SKM-1 (cell line): Measurements from ENCODE around the gene TPI1.

Experiments used
- DNase-seq: peaks from one replicate; lab custom pipeline; 2025; ENCODE audit not compliant: unreplicated experiment; lab: John Stamatoyannopoulos, UW

Gene TPI1

DNA sequence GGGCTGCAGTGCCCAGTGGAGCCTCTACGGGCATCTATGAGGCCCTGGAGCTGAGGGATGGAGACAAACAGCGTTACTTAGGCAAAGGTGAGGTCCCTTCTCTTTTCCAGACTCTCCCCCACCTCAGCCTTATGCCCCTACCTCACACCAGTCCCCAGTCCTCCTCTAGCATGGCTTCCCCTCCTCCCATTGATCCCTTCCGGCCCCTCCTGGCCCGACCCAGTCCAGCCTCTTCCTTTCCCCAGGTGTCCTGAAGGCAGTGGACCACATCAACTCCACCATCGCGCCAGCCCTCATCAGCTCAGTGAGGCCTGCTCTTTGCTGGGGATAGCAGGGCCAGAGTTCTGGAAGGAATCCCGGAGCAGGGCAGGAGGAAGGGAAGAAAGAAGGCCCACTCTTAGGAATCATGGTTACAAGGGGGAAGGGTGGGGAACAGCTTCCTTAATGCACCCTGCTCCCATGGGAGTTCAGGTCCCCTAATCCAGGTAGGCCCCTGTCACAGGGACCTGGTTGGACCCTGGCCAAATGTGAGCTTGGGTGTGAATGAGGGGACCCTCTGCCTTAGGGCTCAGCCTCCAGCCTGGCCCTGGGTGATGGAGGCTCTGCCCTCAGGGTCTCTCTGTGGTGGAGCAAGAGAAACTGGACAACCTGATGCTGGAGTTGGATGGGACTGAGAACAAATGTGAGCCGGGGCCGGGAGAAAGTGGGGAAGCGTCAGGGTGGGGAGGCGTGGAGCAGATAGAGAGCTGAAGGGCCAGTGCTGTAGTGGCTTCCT lies 49.3 kb downstream of the TPI1 start:
- DNase-seq: no peak

DNA sequence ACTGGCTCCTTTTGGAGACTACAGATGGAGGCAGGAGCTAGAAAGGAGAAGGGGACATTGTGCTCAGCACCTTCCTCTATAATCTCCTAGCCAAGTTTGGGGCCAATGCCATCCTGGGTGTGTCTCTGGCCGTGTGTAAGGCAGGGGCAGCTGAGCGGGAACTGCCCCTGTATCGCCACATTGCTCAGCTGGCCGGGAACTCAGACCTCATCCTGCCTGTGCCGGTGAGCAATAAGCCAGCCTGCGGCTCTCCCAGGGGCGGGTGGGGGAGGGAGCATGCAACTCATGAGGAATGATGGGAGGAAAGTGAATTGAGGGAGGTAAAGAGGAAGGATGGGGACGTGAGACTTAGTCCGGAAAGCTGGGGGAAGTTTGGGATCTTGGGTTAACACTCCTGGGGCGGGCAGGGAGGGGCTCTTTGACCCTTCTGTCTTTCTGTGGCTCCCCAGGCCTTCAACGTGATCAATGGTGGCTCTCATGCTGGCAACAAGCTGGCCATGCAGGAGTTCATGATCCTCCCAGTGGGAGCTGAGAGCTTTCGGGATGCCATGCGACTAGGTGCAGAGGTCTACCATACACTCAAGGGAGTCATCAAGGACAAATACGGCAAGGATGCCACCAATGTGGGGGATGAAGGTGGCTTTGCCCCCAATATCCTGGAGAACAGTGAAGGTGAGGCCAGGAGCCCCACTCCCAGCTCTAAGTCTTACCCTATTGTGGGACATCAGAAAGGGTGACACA lies 50.3 kb downstream of the TPI1 start:
- DNase-seq: no peak

DNA sequence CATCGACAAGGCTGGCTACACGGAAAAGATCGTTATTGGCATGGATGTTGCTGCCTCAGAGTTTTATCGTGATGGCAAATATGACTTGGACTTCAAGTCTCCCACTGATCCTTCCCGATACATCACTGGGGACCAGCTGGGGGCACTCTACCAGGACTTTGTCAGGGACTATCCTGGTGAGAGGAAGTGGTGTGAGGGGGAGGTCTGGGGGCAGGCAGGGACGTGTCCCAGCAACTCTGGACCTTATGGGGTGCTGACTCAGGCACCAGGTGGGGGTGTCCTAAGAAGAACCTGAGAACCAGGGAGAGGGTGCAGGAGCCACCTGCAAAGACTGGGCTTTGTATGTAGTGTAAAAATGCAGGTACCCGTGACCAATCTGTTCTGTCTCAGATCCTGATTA lies 52.3 kb downstream of the TPI1 start:
- no peak for DNase-seq
